ENCODE measurements around the gene FBLN5. TPM values are rescaled to one million over a fixed set of nuclear protein-coding genes. Genes with fewer than 3 reads are reported as not detected.
A peak's percentile ranks its signal among the peaks of the same experiment; 100 is the strongest.
"Not testable (repeated sequence)": the region's sequence is repeated elsewhere in the genome, so short reads cannot be mapped to it uniquely, and the experiment has no call there.

Gene FBLN5
- total RNA-seq, 4 donors from 2014 or later, result 79.7 to 161 (median 116) TPM

- H3K36me3 ChIP-seq, result peaks cover 0 to 30% (median 15%) of the 10 kb centered on the region in 4 donors
Measured at GRCh38 chr14:91873471-91874415, 73.8 kb downstream of the FBLN5 start.

GRCh38 chr14:91872517-91873470 lies 74.7 kb downstream of the FBLN5 start:
- no peak overlapping the region for H3K4me3 ChIP-seq
- H3K4me1 ChIP-seq, result peaks cover 12 to 25% (median 18%) of the 10 kb centered on the region in 4 donors
- H3K36me3 ChIP-seq, result peaks cover 0 to 39% (median 21%) of the 10 kb centered on the region in 4 donors
- H3K27ac ChIP-seq (replicated peaks in 1 of 4), result peak overlapping the region; percentile 21 to 60 (median 46)
- TF ChIP-seq POLR2AphosphoS5 (IDR thresholded peaks at IDR 0.05) (peak; percentile 70 to 78), POLR2A (IDR thresholded peaks at IDR 0.05; ENCODE audit: low read depth) (no peak), EP300 (IDR thresholded peaks at IDR 0.05) (no peak), CTCF (IDR thresholded peaks at IDR 0.05) (no peak)
- 72% methylated on average over 15 of the region's 15 CpGs for WGBS
- intact Hi-C loops (cut with DNase I), result no loop called here
- H3K27me3 ChIP-seq, result no peaks in the 10 kb centered on the region
- DNase-seq (ENCODE audit: extremely low spot score), result no peak
- H3K9me3 ChIP-seq, result peaks cover 0 to 9% (median under 1%) of the 10 kb centered on the region in 4 donors

More at GRCh38 chr14:91873471-91874415, 73.8 kb downstream of the FBLN5 start:
- TF ChIP-seq CTCF (IDR thresholded peaks at IDR 0.05), result no peak
- TF ChIP-seq EP300 (IDR thresholded peaks at IDR 0.05), result no peak
- TF ChIP-seq POLR2AphosphoS5 (IDR thresholded peaks at IDR 0.05), result no peak
- TF ChIP-seq POLR2A (IDR thresholded peaks at IDR 0.05; ENCODE audit: low read depth), result no peak
- Histone ChIP-seq H3K4me1 (peaks cover 12 to 25% (median 18%) of the 10 kb centered on the region in 4 donors), H3K27ac (replicated peaks in 1 of 4) (peak overlapping the region; percentile 21 to 60 (median 46)), H3K4me3 (no peak overlapping the region), H3K27me3 (no peaks in the 10 kb centered on the region), H3K9me3 (no peaks in the 10 kb centered on the region)
- intact Hi-C loops (cut with DNase I), result no loop called here
- no peak for DNase-seq (ENCODE audit: extremely low spot score)
- WGBS, result 85% methylated on average over 12 of the region's 15 CpGs

GRCh38 chr14:91872011-91872501 lies 75.4 kb downstream of the FBLN5 start:
- Histone ChIP-seq H3K27ac (replicated peaks in 1 of 4) (peak overlapping the region; percentile 21 to 60 (median 46)), H3K9me3 (peaks cover 0 to 12% (median 2%) of the 10 kb centered on the region in 4 donors), H3K4me1 (peaks cover 12 to 25% (median 18%) of the 10 kb centered on the region in 4 donors), H3K36me3 (peaks cover 0 to 36% (median 20%) of the 10 kb centered on the region in 4 donors), H3K27me3 (no peaks in the 10 kb centered on the region), H3K4me3 (no peak overlapping the region)
- TF ChIP-seq EP300 (IDR thresholded peaks at IDR 0.05) (no peak), POLR2AphosphoS5 (IDR thresholded peaks at IDR 0.05) (no peak), CTCF (IDR thresholded peaks at IDR 0.05) (no peak), POLR2A (IDR thresholded peaks at IDR 0.05; ENCODE audit: low read depth) (no peak)
- no peak for DNase-seq (ENCODE audit: extremely low spot score)
- intact Hi-C loops (cut with DNase I), result no loop called here
- 41% methylated on average over 3 of the region's 3 CpGs for WGBS

GRCh38 chr14:91871401-91871800 lies 76.1 kb downstream of the FBLN5 start:
- H3K9me3 ChIP-seq, result peaks cover 0 to 12% (median 2%) of the 10 kb centered on the region in 4 donors
- peak overlapping the region in 3 of 4 donors; percentile 21 to 60 (median 45) for H3K27ac ChIP-seq (replicated peaks in 1 of 4)
- H3K27me3 ChIP-seq; intact Hi-C loops (cut with DNase I); H3K4me3 ChIP-seq; DNase-seq (ENCODE audit: extremely low spot score): not testable (repeated sequence)
- WGBS, result 94% methylated on average over 4 of the region's 4 CpGs
- peaks cover 12 to 25% (median 18%) of the 10 kb centered on the region in 4 donors for H3K4me1 ChIP-seq
- peaks cover 0 to 30% (median 18%) of the 10 kb centered on the region in 4 donors for H3K36me3 ChIP-seq
